GM12874 (cell line): ENCODE results near the gene AP1M1.

Experiments used
- CTCF ChIP-seq: IDR thresholded peaks from 2 replicates; pipeline ENCODE4 v1.5.1; 2011; ENCODE audit warnings: low read depth, mild to moderate bottlenecking, control low read depth, low read length, moderate library complexity; ENCODE audit not compliant: insufficient read depth

Gene AP1M1

GRCh38 chr19:16254851-16255408, 57.2 kb downstream of the AP1M1 start:
- no peak for TF ChIP-seq CTCF

GRCh38 chr19:16257509-16258002, 59.8 kb downstream of the AP1M1 start:
- TF ChIP-seq CTCF = no peak

GRCh38 chr19:16258440-16258903, 60.8 kb downstream of the AP1M1 start:
- TF ChIP-seq CTCF = no peak

- TF ChIP-seq CTCF = no peak
These were observed 61.9 kb downstream of the AP1M1 start for GRCh38 chr19:16259385-16260159.

GRCh38 chr19:16260160-16260811, 62.6 kb downstream of the AP1M1 start:
- no peak for TF ChIP-seq CTCF

GRCh38 chr19:16260812-16261161, 63.1 kb downstream of the AP1M1 start:
- TF ChIP-seq CTCF = no peak

- no peak for TF ChIP-seq CTCF
These were observed 64.1 kb downstream of the AP1M1 start for GRCh38 chr19:16261584-16262368.
